ENCODE measurements around the gene CCDC33. TPM values are rescaled to one million over a fixed set of nuclear protein-coding genes. Genes with fewer than 3 reads are reported as not detected.

Gene CCDC33
- total RNA-seq, 4 donors from 2014 or later = 1.4 to 2.8 (median 1.7) TPM

- Histone ChIP-seq H3K4me1 (no peaks in the 10 kb centered on the region), H3K27ac (no peak overlapping the region), H3K27me3 (no peaks in the 10 kb centered on the region), H3K9me3 (no peaks in the 10 kb centered on the region), H3K36me3 (no peaks in the 10 kb centered on the region), H3K4me3 (no peak overlapping the region)
- TF ChIP-seq POLR2A (IDR thresholded peaks at IDR 0.05) = no peak
- TF ChIP-seq CTCF (IDR thresholded peaks at IDR 0.05) = no peak
- intact Hi-C loops (cut with DNase I; ENCODE audit: low total_unique reads) = no loop called here
- DNase-seq = no peak
These were observed 133.1 kb downstream of the CCDC33 start for GRCh38 chr15:74369084-74369745.

GRCh38 chr15:74369756-74370155 lies 133.6 kb downstream of the CCDC33 start:
- intact Hi-C loops (cut with DNase I; ENCODE audit: low total_unique reads) = loop anchor here (10.0 kb wide), 1 partner anchor 255 kb away; no protein-coding TSS in a partner anchor
- Histone ChIP-seq H3K4me3 (no peak overlapping the region), H3K27ac (no peak overlapping the region), H3K36me3 (no peaks in the 10 kb centered on the region), H3K9me3 (no peaks in the 10 kb centered on the region), H3K27me3 (no peaks in the 10 kb centered on the region), H3K4me1 (peaks cover 0 to 4% of the 10 kb centered on the region in 2 donors)
- TF ChIP-seq CTCF (IDR thresholded peaks at IDR 0.05) = no peak
- TF ChIP-seq POLR2A (IDR thresholded peaks at IDR 0.05) = no peak
- DNase-seq = no peak

- no peak for TF ChIP-seq CTCF (IDR thresholded peaks at IDR 0.05)
- no peak for TF ChIP-seq POLR2A (IDR thresholded peaks at IDR 0.05)
- peaks cover 0 to 5% of the 10 kb centered on the region in 2 donors for H3K4me1 ChIP-seq
- no peak overlapping the region for H3K4me3 ChIP-seq
- no peaks in the 10 kb centered on the region for H3K36me3 ChIP-seq
- no peak for DNase-seq
- no peaks in the 10 kb centered on the region for H3K9me3 ChIP-seq
- intact Hi-C loops (cut with DNase I; ENCODE audit: low total_unique reads) = loop anchor here (10.0 kb wide), 1 partner anchor 254 kb away; no protein-coding TSS in a partner anchor
- no peaks in the 10 kb centered on the region for H3K27me3 ChIP-seq
- no peak overlapping the region for H3K27ac ChIP-seq
These were observed 134.3 kb downstream of the CCDC33 start for GRCh38 chr15:74370471-74370870.

GRCh38 chr15:74373056-74373650 lies 137.0 kb downstream of the CCDC33 start:
- DNase-seq = no peak
- Histone ChIP-seq H3K27ac (no peak overlapping the region), H3K9me3 (no peaks in the 10 kb centered on the region), H3K36me3 (no peaks in the 10 kb centered on the region), H3K4me3 (no peak overlapping the region), H3K27me3 (no peaks in the 10 kb centered on the region), H3K4me1 (peaks cover 0 to 5% of the 10 kb centered on the region in 2 donors)
- intact Hi-C loops (cut with DNase I; ENCODE audit: low total_unique reads) = loop anchor here (10.0 kb wide), 1 partner anchor 252 kb away; no protein-coding TSS in a partner anchor
- TF ChIP-seq CTCF (IDR thresholded peaks at IDR 0.05) (no peak), POLR2A (IDR thresholded peaks at IDR 0.05) (no peak)

All from uterus (tissue), 4 donors.